ENCODE results near the gene RPL3.

RPL3 gene

DNA sequence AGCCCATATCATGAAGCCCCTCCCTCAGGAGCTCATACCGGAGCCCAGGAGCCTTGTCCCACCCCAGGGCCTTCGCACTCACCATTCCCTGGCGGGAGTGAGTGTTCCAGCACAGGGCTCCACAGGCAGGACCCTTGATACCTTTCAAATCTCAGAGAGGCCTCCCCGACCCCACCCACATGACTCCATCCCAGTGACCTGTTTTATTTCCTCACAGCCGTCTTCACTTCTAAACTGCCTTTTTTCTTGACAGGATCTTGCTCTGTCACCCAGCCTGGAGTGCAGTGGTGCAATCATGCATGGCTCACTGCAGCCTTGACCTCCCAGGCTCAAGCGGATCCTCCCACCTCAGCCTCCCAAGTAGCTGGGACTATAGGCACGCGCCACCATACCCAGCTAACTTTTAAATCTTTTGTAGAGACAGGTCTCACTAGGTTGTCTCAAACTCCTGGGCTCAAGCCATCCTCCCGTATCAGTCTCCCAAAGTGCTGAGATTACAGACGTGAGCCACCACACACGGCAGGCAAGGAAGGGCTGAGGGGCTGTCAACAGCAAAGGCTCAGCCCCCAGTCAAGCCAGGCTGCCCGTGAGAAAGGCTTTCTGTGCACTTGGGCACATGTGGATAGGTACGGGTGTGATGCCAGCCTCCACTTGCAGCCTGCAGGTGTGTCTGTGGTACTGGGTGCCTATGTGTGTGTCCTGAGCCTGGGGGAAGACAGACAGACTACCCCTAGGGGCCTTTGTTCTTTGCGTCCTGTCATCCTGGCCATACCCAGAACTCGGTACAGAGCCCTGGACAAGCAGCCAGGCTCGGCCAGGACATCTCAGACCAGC is 9.3 kb downstream of the RPL3 start:
- peak; percentile 65 for DNase-seq (ENCODE audit: low read depth)
- TF ChIP-seq, protein P1, sequence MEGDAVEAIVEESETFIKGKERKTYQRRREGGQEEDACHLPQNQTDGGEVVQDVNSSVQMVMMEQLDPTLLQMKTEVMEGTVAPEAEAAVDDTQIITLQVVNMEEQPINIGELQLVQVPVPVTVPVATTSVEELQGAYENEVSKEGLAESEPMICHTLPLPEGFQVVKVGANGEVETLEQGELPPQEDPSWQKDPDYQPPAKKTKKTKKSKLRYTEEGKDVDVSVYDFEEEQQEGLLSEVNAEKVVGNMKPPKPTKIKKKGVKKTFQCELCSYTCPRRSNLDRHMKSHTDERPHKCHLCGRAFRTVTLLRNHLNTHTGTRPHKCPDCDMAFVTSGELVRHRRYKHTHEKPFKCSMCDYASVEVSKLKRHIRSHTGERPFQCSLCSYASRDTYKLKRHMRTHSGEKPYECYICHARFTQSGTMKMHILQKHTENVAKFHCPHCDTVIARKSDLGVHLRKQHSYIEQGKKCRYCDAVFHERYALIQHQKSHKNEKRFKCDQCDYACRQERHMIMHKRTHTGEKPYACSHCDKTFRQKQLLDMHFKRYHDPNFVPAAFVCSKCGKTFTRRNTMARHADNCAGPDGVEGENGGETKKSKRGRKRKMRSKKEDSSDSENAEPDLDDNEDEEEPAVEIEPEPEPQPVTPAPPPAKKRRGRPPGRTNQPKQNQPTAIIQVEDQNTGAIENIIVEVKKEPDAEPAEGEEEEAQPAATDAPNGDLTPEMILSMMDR (conservative IDR thresholded peaks at IDR 0.05; ENCODE audit: low read depth, low read length), result no peak
- H3K4me3 ChIP-seq (ENCODE audit: low read depth, low read length), result no peak overlapping the region

DNA sequence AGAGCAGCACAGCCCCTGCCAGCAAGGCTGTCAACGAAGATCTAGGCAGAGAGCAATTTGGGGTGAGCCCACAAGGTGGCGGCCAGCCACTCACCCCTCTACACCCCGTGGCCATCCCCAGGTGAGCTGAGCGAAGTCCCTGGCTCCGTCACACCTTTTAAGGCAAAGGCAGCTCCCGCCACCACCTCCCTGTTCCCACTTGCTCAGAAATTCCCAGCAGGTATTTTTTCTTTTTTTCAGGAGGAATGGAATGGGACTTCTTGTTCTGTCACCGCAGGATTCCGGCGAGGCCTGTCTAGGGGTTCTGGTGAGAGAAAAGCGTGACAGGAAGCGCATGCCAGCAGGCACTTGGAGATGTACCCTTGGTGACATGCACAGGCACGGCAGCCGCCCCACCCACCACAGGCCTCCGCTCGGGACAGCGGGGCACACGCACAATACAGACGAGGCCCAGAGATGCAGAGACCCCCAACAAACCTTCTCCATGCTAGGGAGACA is 10.0 kb downstream of the RPL3 start:
- DNase-seq (ENCODE audit: low read depth), result no peak
- TF ChIP-seq, protein P1 (conservative IDR thresholded peaks at IDR 0.05; ENCODE audit: low read depth, low read length), result peak; percentile 46
- H3K4me3 ChIP-seq (ENCODE audit: low read depth, low read length), result peak overlapping the region; percentile 5

DNA sequence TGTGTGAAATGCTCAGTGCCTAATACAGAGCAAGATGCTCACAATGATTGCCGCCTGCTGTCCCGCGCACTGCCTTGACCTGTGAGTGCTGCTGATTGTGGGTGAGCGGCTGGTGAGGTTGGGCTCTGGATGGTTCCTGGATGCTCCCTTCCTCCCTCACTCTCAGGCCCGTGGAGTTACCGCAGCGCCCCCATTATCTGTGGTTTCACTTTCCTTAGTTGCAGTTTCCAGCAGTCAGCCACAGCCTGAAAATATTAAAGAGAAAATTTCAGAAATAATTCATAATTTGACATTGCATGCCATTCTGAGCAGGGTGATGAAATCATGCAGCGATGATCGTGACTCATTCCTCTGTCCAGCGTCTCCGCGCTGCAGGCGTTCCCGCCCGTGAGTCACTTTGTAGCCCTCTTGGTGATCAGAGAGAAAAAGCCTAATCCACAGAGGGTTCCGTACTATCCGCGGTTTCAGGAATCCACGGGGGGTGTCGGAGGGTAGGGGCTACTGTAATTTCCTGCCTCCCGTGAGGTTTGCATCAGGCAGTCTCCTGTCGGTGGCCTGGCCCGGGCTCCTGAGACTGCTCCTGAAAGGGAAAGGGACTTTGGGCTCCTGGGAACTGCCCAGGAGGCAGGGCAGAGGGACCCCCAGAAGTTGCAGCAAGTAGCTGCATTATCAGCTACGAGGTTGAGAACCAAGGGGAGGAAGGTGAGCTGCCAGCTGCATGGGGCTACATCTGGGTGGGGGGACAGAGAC is 10.6 kb downstream of the RPL3 start:
- peak; percentile 99 for DNase-seq (ENCODE audit: low read depth)
- TF ChIP-seq, protein P1 (conservative IDR thresholded peaks at IDR 0.05; ENCODE audit: low read depth, low read length), result peak; percentile 56
- peak overlapping the region; percentile 48 for H3K4me3 ChIP-seq (ENCODE audit: low read depth, low read length)

DNA sequence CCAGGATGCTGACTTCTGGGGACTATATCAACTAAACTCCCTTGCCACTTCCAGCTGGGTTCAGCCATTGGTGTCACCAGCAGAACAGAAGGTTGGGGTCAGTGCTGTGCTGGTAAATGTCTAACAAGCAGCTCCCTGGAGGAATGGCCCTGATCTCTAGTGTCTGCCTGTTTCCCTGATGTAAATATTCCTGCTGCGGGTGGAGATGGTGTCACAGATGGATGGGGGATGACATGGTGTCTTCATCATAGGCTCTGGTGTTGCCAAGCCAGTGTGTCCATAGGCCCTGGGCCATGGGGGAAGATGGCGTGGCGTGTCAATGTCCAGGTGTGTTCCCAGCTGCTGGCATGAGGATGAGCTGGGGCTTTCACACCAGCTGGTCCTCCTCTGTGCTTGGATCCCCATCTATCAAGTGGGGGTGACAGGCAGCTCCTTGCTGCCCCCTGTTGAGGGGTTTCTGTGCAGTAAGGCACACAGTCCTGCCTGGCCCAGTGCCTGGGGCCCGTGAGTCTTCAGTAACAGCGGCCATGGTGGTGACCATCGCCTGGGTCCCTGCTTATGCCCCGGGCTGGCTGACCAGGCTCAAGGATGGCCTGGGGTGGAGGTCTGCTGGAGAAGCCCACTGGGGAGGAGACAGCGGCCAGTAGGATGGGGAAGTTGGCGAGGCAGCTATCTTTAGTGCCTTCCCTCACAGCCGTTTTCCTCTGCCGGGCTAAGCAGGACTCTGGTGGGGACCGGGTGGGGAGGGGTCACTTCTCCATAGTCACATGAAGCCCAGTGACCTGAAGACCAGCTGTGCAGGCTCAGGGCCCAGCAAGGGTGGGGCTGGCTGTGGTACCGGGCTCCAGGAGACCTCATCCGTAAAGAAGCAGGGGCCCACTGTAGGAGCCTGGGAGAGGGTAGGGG is 12.7 kb downstream of the RPL3 start:
- H3K4me3 ChIP-seq (ENCODE audit: low read depth, low read length), result no peak overlapping the region
- TF ChIP-seq, protein P1 (conservative IDR thresholded peaks at IDR 0.05; ENCODE audit: low read depth, low read length), result peak; percentile 55
- no peak for DNase-seq (ENCODE audit: low read depth)

DNA sequence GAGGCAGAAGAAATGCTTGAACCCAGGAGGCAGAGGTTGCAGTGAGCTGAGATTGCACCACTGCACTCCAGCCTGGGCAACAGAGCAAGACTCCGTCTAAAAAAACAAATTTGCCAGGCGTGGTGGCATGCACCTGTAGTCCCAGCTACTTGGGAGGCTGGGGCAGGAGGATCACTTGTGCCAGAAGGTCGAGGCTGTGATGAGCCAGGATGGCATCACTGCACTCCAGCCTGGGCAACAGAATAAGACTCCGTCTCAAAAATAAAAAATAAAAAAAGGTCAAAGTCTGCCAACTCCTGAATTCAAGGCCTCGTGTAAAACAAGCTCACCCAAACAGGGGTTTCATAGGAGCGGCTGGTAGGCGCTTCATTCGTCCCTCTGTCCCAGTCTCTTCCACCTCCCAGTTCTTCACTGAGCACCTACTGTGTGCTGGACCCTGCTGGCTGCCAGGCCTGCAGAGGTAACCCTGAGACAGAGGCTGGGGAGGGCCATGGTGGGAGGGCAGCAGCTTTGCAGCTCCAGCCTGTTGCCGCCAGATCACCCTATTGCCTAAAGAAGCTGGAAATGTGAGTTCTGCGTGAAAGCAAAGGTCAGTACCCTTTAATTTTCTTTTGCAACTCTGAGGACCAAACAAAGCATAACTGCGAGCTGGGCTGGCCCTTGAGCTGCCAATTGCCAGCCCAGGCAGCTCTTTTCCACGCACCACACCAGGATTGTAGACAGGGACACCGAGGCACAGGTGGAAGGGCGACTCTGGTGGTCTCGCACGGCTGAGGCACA is 15.3 kb downstream of the RPL3 start:
- TF ChIP-seq, protein P1 (conservative IDR thresholded peaks at IDR 0.05; ENCODE audit: low read depth, low read length), result no peak
- DNase-seq (ENCODE audit: low read depth), result no peak

DNA sequence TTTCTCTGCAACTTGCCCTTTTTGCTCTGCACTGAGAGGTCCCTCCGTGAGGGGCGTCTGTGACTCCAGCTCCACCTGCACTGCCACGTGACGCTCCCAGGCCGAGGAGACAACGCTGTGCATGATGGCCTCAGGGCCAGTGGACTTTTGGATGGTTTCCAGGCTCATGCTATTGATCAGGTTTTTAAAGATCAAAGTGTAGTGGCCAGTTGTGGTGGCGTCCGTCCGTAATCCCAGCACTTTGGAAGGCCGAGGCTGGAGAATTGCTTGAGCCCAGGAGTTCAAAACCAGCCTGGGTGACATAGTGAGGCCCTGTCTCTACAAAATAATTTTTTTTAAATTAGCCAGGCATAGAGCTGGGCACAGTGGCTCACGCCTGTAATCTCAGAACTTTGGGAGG is 16.1 kb downstream of the RPL3 start:
- no peak for DNase-seq (ENCODE audit: low read depth)
- TF ChIP-seq, protein P1 (conservative IDR thresholded peaks at IDR 0.05; ENCODE audit: low read depth, low read length), result no peak
- no peak overlapping the region for H3K4me3 ChIP-seq (ENCODE audit: low read depth, low read length)

More for the DNA sequence above, 15.3 kb downstream of the RPL3 start:
- H3K4me3 ChIP-seq (ENCODE audit: low read depth, low read length), result no peak overlapping the region

Data from choroid plexus epithelial cell (primary cell).